H1 (cell line): ENCODE data around the gene AGBL1. TPM values are rescaled to one million over a fixed set of nuclear protein-coding genes. Genes with fewer than 3 reads are reported as not detected.

Experiments used
- CTCF ChIA-PET: fragments of 300-600 bp; sonication (Branson Sonifier 250); formaldehyde crosslinking; loops from one replicate; lab custom pipeline; 2021; ENCODE audit not compliant: partially characterized antibody; lab: Charles Lee
- POLR2A ChIA-PET: fragments of 300-600 bp; sonication (Branson Sonifier 250); formaldehyde crosslinking; loops from one replicate; lab custom pipeline; 2021; ENCODE audit warnings: inconsistent platforms; ENCODE audit not compliant: partially characterized antibody; lab: Charles Lee
- DNase-seq, 2 experiments: peaks; one replicate each; pipeline versions ENCODE4 v3.0.0 to v3.0.0-alpha.2; 2010 to 2022; ENCODE audit warnings: low spot score in 2 of 2, low read depth in 1 of 2, mixed read lengths in 1 of 2
- FAIRE-seq: peaks from 2 replicates; lab custom pipeline; 2011; peaks lifted over from hg19 to GRCh38; lab: Jason Lieb, UNC
- H2AFZ ChIP-seq: 2 replicates; pipeline ENCODE4 v1.8.1; 2012; ENCODE audit warnings: low read length, inconsistent platforms
- H2AK5ac ChIP-seq: 2 replicates; pipeline ENCODE4 v1.6.1; 2013; ENCODE audit warnings: low read depth, low read length
- H2BK120ac ChIP-seq: replicated peaks from 2 replicates; pipeline ENCODE3; 2013; ENCODE audit warnings: low read depth, low read length, inconsistent platforms
- H2BK12ac ChIP-seq: 2 replicates; pipeline ENCODE4 v1.6.1; 2013; ENCODE audit warnings: low read depth, low read length
- H2BK15ac ChIP-seq: 2 replicates; pipeline ENCODE4 v1.6.1; 2013; ENCODE audit warnings: low read length
- H2BK20ac ChIP-seq: 2 replicates; pipeline ENCODE4 v1.6.1; 2013; ENCODE audit warnings: low read length
- H2BK5ac ChIP-seq: 2 replicates; pipeline ENCODE4 v1.6.1; 2013; ENCODE audit warnings: low read depth, low read length
- H3K14ac ChIP-seq: 2 replicates; pipeline ENCODE4 v1.6.1; 2013; ENCODE audit warnings: inconsistent platforms; ENCODE audit not compliant: insufficient read length
- H3K18ac ChIP-seq: 2 replicates; pipeline ENCODE4 v1.6.1; 2013; ENCODE audit warnings: low read length; ENCODE audit errors: extremely low read depth
- H3K23ac ChIP-seq: 2 replicates; pipeline ENCODE4 v1.6.1; 2013; ENCODE audit warnings: inconsistent platforms; ENCODE audit not compliant: insufficient read length
- H3K23me2 ChIP-seq: 2 replicates; pipeline ENCODE4 v1.6.1; 2013; ENCODE audit warnings: low read depth, low read length
- H3K27ac ChIP-seq: 2 replicates; pipeline ENCODE4 v1.6.1; 2011; ENCODE audit warnings: low read depth, low read length, inconsistent platforms
- H3K27me3 ChIP-seq, 4 experiments: replicated peaks in 1 of 4; 1 replicate in 1 of 4; 2 replicates in 3 of 4; pipeline versions ENCODE4 v1.6.1 to v1.8.1; 2011 to 2013; ENCODE audit warnings: low read length in 3 of 4, mild to moderate bottlenecking in 3 of 4, inconsistent platforms in 2 of 4, mixed read lengths in 2 of 4, moderate library complexity in 1 of 4; ENCODE audit not compliant: control insufficient read depth in 3 of 4, insufficient read depth in 3 of 4; ENCODE audit errors: extremely low read depth in 1 of 4
- H3K36me3 ChIP-seq, 4 experiments: 2 replicates each; pipeline versions ENCODE4 v1.6.1 to v1.8.1; 2011 to 2013; ENCODE audit warnings: mild to moderate bottlenecking in 4 of 4, low read length in 3 of 4, moderate library complexity in 2 of 4, control low read depth in 1 of 4, inconsistent platforms in 1 of 4; ENCODE audit not compliant: insufficient read depth in 4 of 4, control insufficient read depth in 2 of 4
- H3K4ac ChIP-seq: replicated peaks from 2 replicates; pipeline ENCODE3; 2013; ENCODE audit warnings: low read length, low read depth, mixed read lengths, inconsistent platforms; ENCODE audit not compliant: insufficient read length
- H3K4me1 ChIP-seq, 4 experiments: replicated peaks in 1 of 4; 1 replicate in 1 of 4; 2 replicates in 3 of 4; pipeline versions ENCODE4 v1.6.1 to v1.8.1; 2011 to 2013; ENCODE audit warnings: low read length in 3 of 4, inconsistent platforms in 2 of 4, mixed read lengths in 1 of 4; ENCODE audit not compliant: insufficient read depth in 4 of 4, control insufficient read depth in 3 of 4
- H3K4me2 ChIP-seq, 2 experiments: 2 replicates each; pipeline versions ENCODE4 v1.6.1 to v1.8.1; 2011 to 2013; ENCODE audit warnings: low read depth in 2 of 2, low read length in 2 of 2, control low read depth in 1 of 2, inconsistent platforms in 1 of 2, mild to moderate bottlenecking in 1 of 2; ENCODE audit not compliant: insufficient read depth in 1 of 2
- H3K4me3 ChIP-seq, 4 experiments: fragments of 200-600, 300-600 bp in 1 of 4; sonication (generic), shearing (Covaris generic), sonication (Bioruptor Twin) in 1 of 4; 2 replicates each; pipeline versions ENCODE4 v1.5.1 to v1.8.1; 2011 to 2016; ENCODE audit warnings: low read length in 4 of 4, low read depth in 3 of 4, control low read depth in 2 of 4, inconsistent platforms in 2 of 4, mild to moderate bottlenecking in 2 of 4, mixed read lengths in 1 of 4, moderate library complexity in 1 of 4; ENCODE audit not compliant: insufficient read depth in 2 of 4; ENCODE audit errors: extremely low read depth in 1 of 4
- H3K56ac ChIP-seq: replicated peaks from 2 replicates; pipeline ENCODE3; 2013; ENCODE audit warnings: low read depth, mild to moderate bottlenecking, mixed read lengths, low read length, inconsistent platforms; ENCODE audit not compliant: insufficient read length
- H3K79me1 ChIP-seq: 2 replicates; pipeline ENCODE4 v1.6.1; 2013; ENCODE audit warnings: low read depth, low read length, control low read depth
- H3K79me2 ChIP-seq, 2 experiments: 2 replicates each; pipeline versions ENCODE4 v1.6.1 to v1.8.1; 2012 to 2013; ENCODE audit warnings: low read length in 2 of 2, mild to moderate bottlenecking in 2 of 2, inconsistent platforms in 1 of 2; ENCODE audit not compliant: insufficient read depth in 2 of 2, control insufficient read depth in 1 of 2
- H3K9ac ChIP-seq, 4 experiments: replicated peaks in 1 of 4; 1 replicate in 1 of 4; 2 replicates in 3 of 4; pipeline versions ENCODE4 v1.6.1 to v1.8.1; 2011 to 2013; ENCODE audit warnings: low read depth in 3 of 4, low read length in 3 of 4, control low read depth in 2 of 4, mild to moderate bottlenecking in 2 of 4, moderate library complexity in 2 of 4, inconsistent platforms in 1 of 4; ENCODE audit errors: extremely low read depth in 1 of 4
- H3K9me3 ChIP-seq, 2 experiments: 2 replicates each; pipeline versions ENCODE4 v1.6.1 to v1.8.1; 2012 to 2013; ENCODE audit warnings: mild to moderate bottlenecking in 2 of 2, moderate library complexity in 2 of 2, control low read depth in 1 of 2, inconsistent platforms in 1 of 2, low read depth in 1 of 2, low read length in 1 of 2, mixed read lengths in 1 of 2; ENCODE audit not compliant: insufficient read depth in 2 of 2
- H4K20me1 ChIP-seq, 2 experiments: replicated peaks in 1 of 2; 2 replicates each; pipeline versions ENCODE3 to v1.8.1; 2011 to 2013; ENCODE audit warnings: inconsistent platforms in 2 of 2, low read length in 2 of 2, mild to moderate bottlenecking in 1 of 2; ENCODE audit not compliant: insufficient read depth in 2 of 2, control insufficient read depth in 1 of 2
- H4K5ac ChIP-seq: 2 replicates; pipeline ENCODE4 v1.6.1; 2013; ENCODE audit warnings: low read length, low read depth, mixed read lengths, inconsistent platforms; ENCODE audit not compliant: insufficient read length
- H4K8ac ChIP-seq: 2 replicates; pipeline ENCODE4 v1.8.0; 2013; ENCODE audit warnings: mild to moderate bottlenecking, moderate library complexity, low read length, inconsistent platforms; ENCODE audit not compliant: insufficient read depth; ENCODE audit errors: extremely low read depth
- H4K91ac ChIP-seq: replicated peaks from 2 replicates; pipeline ENCODE3; 2013; ENCODE audit warnings: low read length, mixed read lengths, inconsistent platforms; ENCODE audit not compliant: insufficient read length
- E2F6 ChIP-seq: IDR thresholded peaks from 2 replicates; pipeline ENCODE4 v1.6.1; 2012; ENCODE audit warnings: inconsistent platforms
- GABPA ChIP-seq: IDR thresholded peaks from 2 replicates; pipeline ENCODE4 v1.6.1; 2011; ENCODE audit warnings: mild to moderate bottlenecking, low read length, moderate library complexity, borderline replicate concordance; ENCODE audit not compliant: insufficient read depth
- MAX ChIP-seq: IDR thresholded peaks from 2 replicates; pipeline ENCODE4 v1.6.1; 2012; ENCODE audit warnings: inconsistent platforms
- NRF1 ChIP-seq: IDR thresholded peaks from 2 replicates; pipeline ENCODE4 v1.6.1; 2011; ENCODE audit warnings: mild to moderate bottlenecking, low read depth, low read length, improper control_type of control experiment
- TBP ChIP-seq: IDR thresholded peaks from 2 replicates; pipeline ENCODE4 v1.6.1; 2011; ENCODE audit warnings: low read depth, low read length, improper control_type of control experiment
- TCF12 ChIP-seq: IDR thresholded peaks from 2 replicates; pipeline ENCODE4 v1.6.1; 2011; ENCODE audit warnings: low read depth, mild to moderate bottlenecking, low read length
- YY1 ChIP-seq: IDR thresholded peaks from 2 replicates; pipeline ENCODE4 v1.6.1; 2011; ENCODE audit warnings: low read depth, mild to moderate bottlenecking, low read length
- ZNF274 ChIP-seq: IDR thresholded peaks from 2 replicates; pipeline ENCODE4 v1.7.0; 2012; ENCODE audit warnings: low read length, borderline replicate concordance; ENCODE audit errors: extremely low read depth
- polyA plus RNA-seq, 7 experiments: library from polyadenylated mRNA; depleted of rRNA in 3 of 7; stranded (reverse) in 5 of 7; unstranded in 2 of 7; fragments of >200 nt in 5 of 7; fragments of 200-250 nt in 2 of 7; gene quantifications; 1 replicate in 5 of 7; 2 replicates in 1 of 7; 4 replicates in 1 of 7; pipeline versions ENCODE4 v1.2.1 to v1.2.3, GENCODE V29; 2011 to 2013; ENCODE audit warnings: missing spikeins in 2 of 7, mixed read lengths in 2 of 7
- total RNA-seq: library from RNA; stranded (reverse); fragmentation: NEBNext Ultra II Directional; extraction: Animal tissue kit (Norgen Biotek cat#: 25700); gene quantifications from 2 replicates; pipeline ENCODE4 v1.2.1, GENCODE V29; 2021

AGBL1 gene
- total and polyA plus RNA-seq, 2 of the 8 experiments (the other 6 are each of a cell fraction or from before 2014, with no cell fraction given): not detected

DNA sequence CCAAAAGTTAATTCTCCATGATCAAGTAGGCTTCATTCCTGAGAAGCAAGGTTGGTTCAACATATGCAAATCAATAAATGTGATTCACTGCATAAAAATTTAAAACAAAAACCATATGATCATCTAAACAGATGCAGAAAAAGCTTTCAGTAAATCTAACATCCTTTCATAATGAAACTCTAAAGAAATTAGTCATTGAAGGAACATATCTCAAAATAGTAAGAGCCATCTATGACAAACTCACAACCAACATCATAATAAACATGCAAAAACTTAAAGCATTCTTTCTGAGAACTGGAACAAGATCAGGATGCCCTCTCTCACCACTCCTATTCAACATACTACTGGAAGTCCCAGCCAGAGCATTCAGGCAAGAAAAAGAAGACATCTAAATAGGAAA, 254.1 kb downstream of the AGBL1 start:
- no peaks in the 10 kb centered on the region for H3K79me1 ChIP-seq
- ChIA-PET POLR2A (no interaction called here), CTCF (interaction anchor here (1.4 kb wide), 1 partner anchor 16 kb away, joined by 4 read pairs; no protein-coding TSS in a partner anchor)
- H3K27me3 ChIP-seq: no peaks in the 10 kb centered on the region
- H4K20me1 ChIP-seq: no peaks in the 10 kb centered on the region
- H3K23me2 ChIP-seq: no peaks in the 10 kb centered on the region
- no peak overlapping the region for H3K56ac ChIP-seq
- no peak overlapping the region for H3K4me3 ChIP-seq
- H3K79me2 ChIP-seq: no peaks in the 10 kb centered on the region
- no peak overlapping the region for H3K4ac ChIP-seq
- H2BK20ac ChIP-seq: no peak overlapping the region
- TF ChIP-seq E2F6 (no peak), TCF12 (no peak), YY1 (no peak), ZNF274 (no peak), GABPA (no peak), TBP (no peak), NRF1 (no peak), MAX (no peak)
- no peak overlapping the region for H4K91ac ChIP-seq
- no peak overlapping the region for H2BK120ac ChIP-seq
- H3K18ac ChIP-seq: no peak overlapping the region
- H2AK5ac ChIP-seq: no peak overlapping the region
- no peaks in the 10 kb centered on the region for H3K4me1 ChIP-seq
- H4K5ac ChIP-seq: no peak overlapping the region
- H3K14ac ChIP-seq: no peak overlapping the region
- DNase-seq (no peak), FAIRE-seq (no peak)
- H3K36me3 ChIP-seq: no peaks in the 10 kb centered on the region
- no peak overlapping the region for H3K27ac ChIP-seq
- H2AFZ ChIP-seq: no peak overlapping the region
- no peak overlapping the region for H2BK12ac ChIP-seq
- no peak overlapping the region for H3K23ac ChIP-seq
- no peak overlapping the region for H3K9ac ChIP-seq
- no peak overlapping the region for H3K4me2 ChIP-seq
- H2BK5ac ChIP-seq: no peak overlapping the region
- peaks cover 13 to 15% of the 10 kb centered on the region in 2 experiments for H3K9me3 ChIP-seq
- H2BK15ac ChIP-seq: no peak overlapping the region
- H4K8ac ChIP-seq: no peak overlapping the region
